Stomach (tissue), 9 donors: ENCODE results near the gene HABP4. TPM values are rescaled to one million over a fixed set of nuclear protein-coding genes. Genes with fewer than 3 reads are reported as not detected.
A peak's percentile ranks its signal among the peaks of the same experiment; 100 is the strongest.

Experiments
- DNase-seq, 2 donors: peaks; one replicate each; pipeline versions ENCODE4 v3.0.0 to v3.0.0-alpha.2; 2013 to 2019
- H3K27ac ChIP-seq, 5 donors: fragments of 200-600 bp in 4 of 5; sonication (generic) in 4 of 5; one replicate each; pipeline ENCODE4 v1.5.1; 2013 to 2019; ENCODE audit warnings: mild to moderate bottlenecking in 1 of 5, moderate library complexity in 1 of 5
- H3K27me3 ChIP-seq, 3 donors: fragments of 200-600 bp; sonication (generic); one replicate each; pipeline ENCODE4 v1.5.1; 2017 to 2019; ENCODE audit warnings: mixed run types in 1 of 3
- H3K36me3 ChIP-seq, 4 donors: fragments of 200-600 bp; sonication (generic); 1 replicate in 3 of 4; 2 replicates in 1 of 4; pipeline ENCODE4 v1.5.1; 2016 to 2019
- H3K4me1 ChIP-seq, 4 donors: fragments of 200-600 bp; sonication (generic); one replicate each; pipeline ENCODE4 v1.5.1; 2016 to 2019
- H3K4me3 ChIP-seq, 4 donors: fragments of 200-600 bp; sonication (generic) in 3 of 4; one replicate each; pipeline ENCODE4 v1.5.1; 2016 to 2019; ENCODE audit warnings: mild to moderate bottlenecking in 1 of 4
- H3K9me3 ChIP-seq, 4 donors: fragments of 200-600 bp; sonication (generic); one replicate each; pipeline ENCODE4 v1.5.1; 2016 to 2019
- EP300 ChIP-seq: sonication (generic); formaldehyde crosslinking; IDR thresholded peaks from one replicate; pipeline ENCODE4 v1.6.1; 2017; ENCODE audit warnings: antibody characterized with exemption
- POLR2A ChIP-seq, 4 donors: fragments of 450-650 bp; IDR thresholded peaks; one replicate each; pipeline ENCODE4 v1.6.1; 2016; ENCODE audit warnings: antibody characterized with exemption in 4 of 4, control low read depth in 2 of 4, mild to moderate bottlenecking in 1 of 4, moderate library complexity in 1 of 4
- POLR2AphosphoS5 ChIP-seq, 3 donors: sonication (generic); formaldehyde crosslinking; IDR thresholded peaks; one replicate each; pipeline ENCODE4 v1.6.1; 2016; ENCODE audit warnings: antibody characterized with exemption in 3 of 3
- WGBS, 5 donors: extraction: QIAGEN DNeasy Blood & Tissue Kit in 3 of 5; methylation state at CpG; one replicate each; pipeline versions ENCODE4 v1.1.5 to v1.1.7; 2013 to 2018; 5-methylcytosine and 5-hydroxymethylcytosine counted together
- intact Hi-C: fragments of 100-400 bp; cut with DNase I; formaldehyde crosslinking; loops from one replicate; pipeline ENCODE4 v1.15.1; 2023; ENCODE audit warnings: low total_unique reads
- polyA plus RNA-seq, 3 donors: library from polyadenylated mRNA; stranded (reverse); fragments of 200-250 nt; gene quantifications; one replicate each; pipeline ENCODE4 v1.2.3, GENCODE V29; 2013
- total RNA-seq, 5 donors: library from RNA; depleted of rRNA; stranded (reverse); fragments of >200 nt; gene quantifications; one replicate each; pipeline versions ENCODE4 v1.1.0 to v1.2.3, GENCODE V29; 2014 to 2016
- TF ChIP-seq, protein P1 (sequence below), 7 experiments: fragments of 450-650 bp in 4 of 7; fragments of 200-600 bp in 3 of 7; sonication (generic) in 3 of 7; IDR thresholded peaks; one replicate each; pipeline ENCODE4 v1.5.1; 2016 to 2019; ENCODE audit warnings: antibody characterized with exemption in 7 of 7, control low read depth in 2 of 7, mild to moderate bottlenecking in 1 of 7
- donor health status: healthy with polysubstance abuse.
- donor health status: Bipolar disorder and iron deficiency.
- donor health status: healthy.

Gene HABP4
- total and polyA plus RNA-seq, 8 donors: 0.58 to 45.1 (median 9.9) TPM

DNA sequence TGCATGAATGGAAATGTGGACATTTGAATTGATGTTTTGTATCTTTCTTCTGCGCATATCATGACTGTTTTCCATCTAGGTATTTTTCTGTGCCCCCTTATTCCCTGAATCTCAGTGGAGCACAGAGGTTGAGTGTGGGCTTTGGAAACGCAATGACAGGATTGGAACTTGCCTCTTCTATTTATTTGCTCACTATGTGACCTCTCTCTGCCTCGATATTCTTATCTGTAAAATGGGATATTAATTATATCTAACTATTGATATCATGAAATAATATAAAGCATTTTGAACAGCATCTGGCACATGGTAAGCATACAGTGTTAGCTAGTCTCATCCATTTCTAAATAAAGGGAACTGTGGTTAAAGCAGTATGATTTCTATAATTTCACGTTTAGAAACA is 26.0 kb downstream of the HABP4 start:
- WGBS, 5 donors: 55 to 82% (median 67%) methylated on average over 4 of the region's 4 CpGs
- H3K4me3 ChIP-seq: no peak overlapping the region
- DNase-seq: no peak
- peaks cover 0 to 8% (median 0%) of the 10 kb centered on the region in 4 donors for H3K4me1 ChIP-seq
- TF ChIP-seq EP300: no peak
- TF ChIP-seq POLR2AphosphoS5 (IDR thresholded peaks at IDR 0.05): no peak
- no peak for TF ChIP-seq POLR2A (IDR thresholded peaks at IDR 0.05)
- TF ChIP-seq, protein P1, sequence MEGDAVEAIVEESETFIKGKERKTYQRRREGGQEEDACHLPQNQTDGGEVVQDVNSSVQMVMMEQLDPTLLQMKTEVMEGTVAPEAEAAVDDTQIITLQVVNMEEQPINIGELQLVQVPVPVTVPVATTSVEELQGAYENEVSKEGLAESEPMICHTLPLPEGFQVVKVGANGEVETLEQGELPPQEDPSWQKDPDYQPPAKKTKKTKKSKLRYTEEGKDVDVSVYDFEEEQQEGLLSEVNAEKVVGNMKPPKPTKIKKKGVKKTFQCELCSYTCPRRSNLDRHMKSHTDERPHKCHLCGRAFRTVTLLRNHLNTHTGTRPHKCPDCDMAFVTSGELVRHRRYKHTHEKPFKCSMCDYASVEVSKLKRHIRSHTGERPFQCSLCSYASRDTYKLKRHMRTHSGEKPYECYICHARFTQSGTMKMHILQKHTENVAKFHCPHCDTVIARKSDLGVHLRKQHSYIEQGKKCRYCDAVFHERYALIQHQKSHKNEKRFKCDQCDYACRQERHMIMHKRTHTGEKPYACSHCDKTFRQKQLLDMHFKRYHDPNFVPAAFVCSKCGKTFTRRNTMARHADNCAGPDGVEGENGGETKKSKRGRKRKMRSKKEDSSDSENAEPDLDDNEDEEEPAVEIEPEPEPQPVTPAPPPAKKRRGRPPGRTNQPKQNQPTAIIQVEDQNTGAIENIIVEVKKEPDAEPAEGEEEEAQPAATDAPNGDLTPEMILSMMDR (IDR thresholded peaks at IDR 0.05): no peak
- no peak overlapping the region for H3K27ac ChIP-seq
- H3K27me3 ChIP-seq: no peaks in the 10 kb centered on the region
- peaks cover 12 to 46% (median 43%) of the 10 kb centered on the region in 4 donors for H3K36me3 ChIP-seq
- no peaks in the 10 kb centered on the region for H3K9me3 ChIP-seq
- intact Hi-C loops: no loop called here

DNA sequence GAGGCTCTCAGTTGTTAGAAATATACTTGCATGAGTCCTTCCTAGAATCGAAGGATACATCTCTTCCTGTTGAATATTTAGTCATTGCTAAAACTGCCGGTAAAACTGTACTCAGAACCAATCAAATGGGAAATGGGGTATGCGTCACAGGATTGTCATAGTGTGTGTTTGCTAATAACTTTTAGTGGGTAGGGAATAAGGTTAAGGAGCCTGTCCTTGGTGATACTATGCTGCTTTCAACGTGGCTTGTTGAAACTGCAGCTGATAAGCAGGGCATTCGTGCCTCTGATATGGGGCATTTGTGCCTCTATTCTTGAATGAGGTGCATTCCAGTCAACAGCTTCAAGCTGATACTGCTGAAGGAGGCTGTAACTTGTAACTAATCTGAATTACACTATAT is 26.6 kb downstream of the HABP4 start:
- TF ChIP-seq POLR2A (IDR thresholded peaks at IDR 0.05): no peak
- TF ChIP-seq POLR2AphosphoS5 (IDR thresholded peaks at IDR 0.05): peak in 1 of 3 donors; percentile 47
- Histone ChIP-seq H3K36me3 (peaks cover 12 to 40% (median 37%) of the 10 kb centered on the region in 4 donors), H3K4me3 (no peak overlapping the region), H3K4me1 (peaks cover 0 to 8% (median 0%) of the 10 kb centered on the region in 4 donors), H3K9me3 (no peaks in the 10 kb centered on the region), H3K27me3 (no peaks in the 10 kb centered on the region), H3K27ac (peak overlapping the region in 1 of 5 donors; percentile 31)
- intact Hi-C loops: no loop called here
- WGBS, 5 donors: 24 to 55% (median 32%) methylated on average over 5 of the region's 5 CpGs
- peak in 1 of 2 donors; percentile 86 for DNase-seq

DNA sequence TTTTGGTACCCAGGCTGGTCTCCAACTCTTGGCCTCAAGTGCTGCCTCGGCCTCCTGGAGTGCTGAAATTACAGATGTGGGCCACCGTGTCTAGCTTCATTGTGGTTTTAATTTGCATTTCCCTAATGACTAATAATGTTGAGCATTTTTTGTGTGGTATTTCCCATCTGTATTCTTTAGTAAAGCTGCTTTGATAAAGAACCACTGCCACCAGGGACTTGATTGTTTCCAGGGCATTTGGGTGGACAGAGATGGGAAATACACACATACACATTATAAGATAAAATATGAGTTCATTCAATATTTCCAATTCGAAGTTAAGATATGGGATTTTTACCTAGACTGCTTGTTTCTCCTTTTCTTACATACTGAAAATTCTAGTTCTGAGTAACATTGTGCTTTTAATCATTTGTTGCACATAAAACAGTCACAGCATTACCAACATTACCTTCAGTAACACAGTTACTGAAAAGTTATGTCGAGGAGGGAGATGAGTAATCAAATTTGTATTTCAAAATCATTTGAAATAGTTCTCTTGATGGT is 28.9 kb downstream of the HABP4 start:
- TF ChIP-seq, protein P1 (IDR thresholded peaks at IDR 0.05): no peak
- TF ChIP-seq POLR2A (IDR thresholded peaks at IDR 0.05) (no peak), EP300 (no peak), POLR2AphosphoS5 (IDR thresholded peaks at IDR 0.05) (no peak)
- Histone ChIP-seq H3K4me1 (peaks cover 0 to 8% (median 0%) of the 10 kb centered on the region in 4 donors), H3K27ac (no peak overlapping the region), H3K27me3 (no peaks in the 10 kb centered on the region), H3K36me3 (peaks cover 0 to 17% (median 14%) of the 10 kb centered on the region in 4 donors), H3K9me3 (no peaks in the 10 kb centered on the region), H3K4me3 (no peak overlapping the region)
- intact Hi-C loops: no loop called here
- no peak for DNase-seq
- WGBS, 5 donors: 70 to 74% (median 71%) methylated on average over 4 of the region's 4 CpGs

DNA sequence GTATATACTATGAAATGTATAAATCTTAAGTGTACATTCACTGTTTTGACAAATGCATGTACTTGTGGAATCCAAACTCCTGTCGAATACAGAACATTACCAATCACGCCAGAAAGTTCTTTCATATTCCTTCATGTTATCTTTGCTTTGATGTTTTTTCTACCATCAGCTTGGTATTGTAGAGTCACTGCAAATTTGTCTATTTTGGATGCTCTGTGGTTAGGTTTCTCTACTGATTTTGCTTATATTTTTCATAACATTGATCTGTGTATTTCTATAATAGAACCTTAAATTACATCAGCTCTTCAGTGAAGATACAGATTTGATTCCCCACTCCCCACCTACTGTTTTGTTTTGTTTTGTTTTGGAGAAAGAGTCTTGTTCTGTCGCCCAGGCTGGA is 30.8 kb downstream of the HABP4 start:
- no peak overlapping the region for H3K27ac ChIP-seq

More for the DNA sequence above, 30.8 kb downstream of the HABP4 start:
- WGBS, 5 donors: 93 to 99% (median 96%) methylated on average over 3 of the region's 3 CpGs
- H3K9me3 ChIP-seq: no peaks in the 10 kb centered on the region
- peaks cover 4 to 14% (median 5%) of the 10 kb centered on the region in 4 donors for H3K4me1 ChIP-seq
- no peak for DNase-seq
- no peak overlapping the region for H3K4me3 ChIP-seq
- H3K36me3 ChIP-seq: peaks cover 0 to 15% (median 13%) of the 10 kb centered on the region in 4 donors
- no peaks in the 10 kb centered on the region for H3K27me3 ChIP-seq
- intact Hi-C loops: no loop called here
- TF ChIP-seq, protein P1 (IDR thresholded peaks at IDR 0.05): no peak
- TF ChIP-seq EP300 (no peak), POLR2AphosphoS5 (IDR thresholded peaks at IDR 0.05) (no peak), POLR2A (IDR thresholded peaks at IDR 0.05) (no peak)
